C4-2B (cell line): ENCODE measurements around the gene AQP6.

Experiments
- CTCF ChIP-seq: fragments of 450-650 bp; conservative IDR thresholded peaks from 2 replicates; pipeline ENCODE4 v1.5.1; 2017; ENCODE audit warnings: mild to moderate bottlenecking
- ZFX ChIP-seq: fragments of 450-650 bp; IDR thresholded peaks from 2 replicates; pipeline ENCODE4 v1.6.1; 2017

GRCh38 chr12:49953961-49954846, 18.5 kb upstream of the AQP6 start:
- TF ChIP-seq CTCF, result no peak
- TF ChIP-seq ZFX, result no peak
